K562 (cell line): ENCODE results near the gene BFSP1. TPM values are rescaled to one million over a fixed set of nuclear protein-coding genes. Genes with fewer than 3 reads are reported as not detected.

Source experiments
- ARNT ChIP-seq, 2 experiments: fragments of 450-650 bp; IDR thresholded peaks; 2 replicates each; pipeline ENCODE4 v1.6.1; 2016; ENCODE audit warnings: mild to moderate bottlenecking in 1 of 2
- ATF1 ChIP-seq, 2 experiments: fragments of 450-650 bp in 1 of 2; IDR thresholded peaks; 2 replicates each; pipeline ENCODE4 v1.6.1; 2016; ENCODE audit warnings: missing compliant biosample characterization in 1 of 2, missing genetic modification characterization in 1 of 2
- BHLHE40 ChIP-seq: IDR thresholded peaks from 2 replicates; pipeline ENCODE4 v1.6.1; 2011; ENCODE audit warnings: low read length, improper control_type of control experiment
- CUX1 ChIP-seq: fragments of 200-800 bp; sonication (Bioruptor generic); IDR thresholded peaks from 2 replicates; pipeline ENCODE4 v1.6.1; 2016; ENCODE audit warnings: missing genetic modification characterization, missing compliant biosample characterization
- GABPA ChIP-seq: fragments of 200-800 bp; sonication (Bioruptor generic); conservative IDR thresholded peaks from 2 replicates; pipeline ENCODE4 v1.6.1; 2016; ENCODE audit warnings: low read depth, missing genetic modification characterization, missing compliant biosample characterization
- KDM1A ChIP-seq, 2 experiments: fragments of 450-650 bp; IDR thresholded peaks; 2 replicates each; pipeline ENCODE4 v1.6.1; 2016; ENCODE audit warnings: mild to moderate bottlenecking in 2 of 2
- MECOM ChIP-seq: fragments of 250-450 bp; sonication (Bioruptor Pico); IDR thresholded peaks from 2 replicates; pipeline ENCODE4 v1.8.0; 2022; ENCODE audit warnings: inconsistent platforms
- MTA2 ChIP-seq: fragments of 450-650 bp; IDR thresholded peaks from 2 replicates; pipeline ENCODE4 v1.6.1; 2016; ENCODE audit warnings: low read depth
- PHTF2 ChIP-seq: fragments of 250-450 bp; sonication (Bioruptor Pico); IDR thresholded peaks from 2 replicates; pipeline ENCODE4 v1.5.0; 2021; ENCODE audit warnings: mild to moderate bottlenecking
- POLR2B ChIP-seq: fragments of 450-650 bp; IDR thresholded peaks from 2 replicates; pipeline ENCODE4 v1.6.1; 2018; ENCODE audit warnings: low read depth; ENCODE audit not compliant: partially characterized antibody
- TFE3 ChIP-seq: fragments of 450-650 bp; formaldehyde crosslinking; IDR thresholded peaks from 2 replicates; pipeline ENCODE4 v1.4.0; 2020; ENCODE audit warnings: mild to moderate bottlenecking, mixed read lengths
- ZNF445 ChIP-seq: fragments of 250-450 bp; sonication (Bioruptor Pico); IDR thresholded peaks from 2 replicates; pipeline ENCODE4 v1.4.0; 2020; ENCODE audit warnings: low read depth, mild to moderate bottlenecking, moderate library complexity
- ZNF584 ChIP-seq: fragments of 200-800 bp; sonication (Bioruptor generic); IDR thresholded peaks from 2 replicates; pipeline ENCODE4 v1.6.1; 2016; ENCODE audit warnings: low read depth, mild to moderate bottlenecking, missing genetic modification characterization, missing compliant biosample characterization
- ZNF609 ChIP-seq: sonication (generic); formaldehyde crosslinking; IDR thresholded peaks from 2 replicates; pipeline ENCODE4 v1.8.1; 2023; ENCODE audit warnings: missing genetic modification reagents, mild to moderate bottlenecking, borderline replicate concordance
- ZNF79 ChIP-seq: fragments of 250-450 bp; sonication (Bioruptor Pico); IDR thresholded peaks from 2 replicates; pipeline ENCODE4 v1.4.0; 2020; ENCODE audit warnings: low read depth, mild to moderate bottlenecking, moderate library complexity
- polyA plus RNA-seq, 8 experiments: library from polyadenylated mRNA; depleted of rRNA in 4 of 8; stranded (reverse) in 5 of 8; unstranded in 3 of 8; fragments of >200 nt; fragmentation: Nextera tagmentation in 2 of 8; fragmentation: Illumina TruSeq in 1 of 8; extraction: Ambion mirVana in 2 of 8; extraction: Trizol in 1 of 8; gene quantifications; 2 replicates each; pipeline versions ENCODE4 v1.2.1 to v1.2.3, GENCODE V29; 2011 to 2014; ENCODE audit warnings: inconsistent platforms in 1 of 8, missing spikeins in 1 of 8
- total RNA-seq, 7 experiments: library from RNA; depleted of rRNA in 6 of 7; stranded (reverse); fragments of >200 nt in 6 of 7; fragmentation: Illumina TruSeq in 2 of 7; extraction: Trizol in 2 of 7; gene quantifications; 2 replicates each; pipeline versions ENCODE4 v1.2.1 to v1.2.3, GENCODE V29; 2011 to 2021; ENCODE audit warnings: low replicate concordance in 1 of 7

BFSP1 gene
- total and polyA plus RNA-seq, 9 of the 15 experiments (the other 6 are each of a cell fraction or from before 2014, with no cell fraction given), result 0.09 to 0.86 (median 0.40) TPM

- TF ChIP-seq CUX1 (CRISPR knock-in tag) (no peak), GABPA (tag) (no peak), ARNT (IDR thresholded peaks at IDR 0.05) (no peak), BHLHE40 (no peak), MTA2 (no peak), ZNF445 (CRISPR knock-in tag) (no peak), ZNF609 (CRISPR knock-in tag) (no peak), ZNF79 (no peak), MECOM (no peak), KDM1A (IDR thresholded peaks at IDR 0.05) (0 out of 4 replicates have a peak, but pooled peaks of 1 of the 2 experiments have one; percentile 19), TFE3 (peak; percentile 83), PHTF2 (CRISPR knock-in tag) (no peak), POLR2B (no peak), ZNF584 (no peak), ATF1 (CRISPR knock-in tag; IDR thresholded peaks at IDR 0.05) (no peak), ATF1 (tag; IDR thresholded peaks at IDR 0.05) (no peak)
Observed at GRCh38 chr20:17518339-17519052, 12.7 kb downstream of the BFSP1 start (continued).
